GM19467 (cell line): ENCODE results near the gene RRAGD.

ENCODE experiments used
- ATAC-seq: cut with Tn5 transposase; IDR thresholded peaks from one replicate; pipeline ENCODE4 v1.9.1; 2021; ENCODE audit warnings: mild to moderate bottlenecking, moderate library complexity; ENCODE audit not compliant: unreplicated experiment

RRAGD gene

GRCh38 chr6:89347825-89348224, 64.2 kb downstream of the RRAGD start:
- no peak for ATAC-seq

- ATAC-seq, result no peak
Measured at GRCh38 chr6:89346433-89346832, 65.6 kb downstream of the RRAGD start.

GRCh38 chr6:89339565-89339964, 72.5 kb downstream of the RRAGD start:
- ATAC-seq, result no peak

- ATAC-seq, result no peak
Measured at GRCh38 chr6:89335164-89335563, 76.9 kb downstream of the RRAGD start.

- ATAC-seq, result no peak
Measured at GRCh38 chr6:89330910-89331309, 81.2 kb downstream of the RRAGD start.

- no peak for ATAC-seq
Measured at GRCh38 chr6:89328976-89329375, 83.1 kb downstream of the RRAGD start.

- no peak for ATAC-seq
Measured at GRCh38 chr6:89324304-89324703, 87.8 kb downstream of the RRAGD start.

GRCh38 chr6:89323511-89323971, 88.5 kb downstream of the RRAGD start:
- ATAC-seq, result no peak

GRCh38 chr6:89321131-89321970, 90.7 kb downstream of the RRAGD start:
- ATAC-seq, result no peak

GRCh38 chr6:89320012-89320559, 92.0 kb downstream of the RRAGD start:
- ATAC-seq, result no peak

- ATAC-seq, result no peak
Measured at GRCh38 chr6:89317067-89317466, 95.0 kb downstream of the RRAGD start.

GRCh38 chr6:89315249-89315885, 96.7 kb downstream of the RRAGD start, which contains the start of gene GABRR2:
Gene GABRR2 (minus strand): TSS chr6:89315299. CDS start chr6:89315165, 134 bp downstream.
- no peak for ATAC-seq

GRCh38 chr6:89314692-89315091, 97.4 kb downstream of the RRAGD start:
- no peak for ATAC-seq
